K562 (cell line): ENCODE results near the gene RNPEPL1. TPM values are rescaled to one million over a fixed set of nuclear protein-coding genes. Genes with fewer than 3 reads are reported as not detected.

Experiments
- ATAC-seq: fragments of 200-7000 bp; cut with Tn5 transposase; 3 replicates; pipeline ENCODE4 v1.9.1; 2020; ENCODE audit warnings: moderate library complexity
- BruUV-seq: library from RNA; stranded (reverse); fragments of 400-500 nt; replicated peaks from 2 replicates; lab custom pipeline; 2021; lab: Mats Ljungman, UMichigan
- CTCF ChIA-PET: fragments of 300-600 bp; formaldehyde crosslinking; extraction: SDS; loops from one replicate; lab custom pipeline; 2021; ENCODE audit warnings: low intra/inter-chr PET ratio; lab: Yijun Ruan, JAX
- POLR2A ChIA-PET: fragments of 300-600, 350-650 bp; sonication (Branson Sonifier 250); formaldehyde crosslinking; extraction: SDS; loops from one replicate; lab custom pipeline; 2021; ENCODE audit warnings: antibody characterized with exemption, inconsistent platforms; lab: Yijun Ruan, JAX
- DNase-seq, 4 experiments: peaks; one replicate each; pipeline versions ENCODE4 v3.0.0 to v3.0.0-alpha.2; 2011 to 2018; ENCODE audit warnings: low spot score in 3 of 4, mixed read lengths in 3 of 4; ENCODE audit errors: extremely low read depth in 1 of 4
- FAIRE-seq: peaks from 2 replicates; lab custom pipeline; 2011; peaks lifted over from hg19 to GRCh38; lab: Jason Lieb, UNC
- H2AFZ ChIP-seq: 2 replicates; pipeline ENCODE4 v1.6.0; 2011; ENCODE audit warnings: low read depth, low read length, control low read depth, inconsistent platforms
- H3K27ac ChIP-seq: fragments of 200-600 bp; 3 replicates; pipeline ENCODE4 v1.8.0; 2011; ENCODE audit warnings: low read depth, mild to moderate bottlenecking, control low read depth, inconsistent platforms, low read length, moderate library complexity, mixed read lengths; ENCODE audit errors: extremely low read depth
- H3K27me3 ChIP-seq, 2 experiments: fragments of 300-600 bp in 1 of 2; 2 replicates in 1 of 2; 3 replicates in 1 of 2; pipeline versions ENCODE4 v1.6.0 to v1.8.0; 2011; ENCODE audit warnings: inconsistent platforms in 2 of 2, low read length in 2 of 2, mild to moderate bottlenecking in 1 of 2, mixed read lengths in 1 of 2, moderate library complexity in 1 of 2; ENCODE audit not compliant: control insufficient read depth in 2 of 2, insufficient read depth in 2 of 2
- H3K36me3 ChIP-seq: fragments of 300-600 bp; 3 replicates; pipeline ENCODE4 v1.8.0; 2011; ENCODE audit warnings: mild to moderate bottlenecking, low read length, inconsistent platforms; ENCODE audit not compliant: control insufficient read depth, insufficient read depth
- H3K4me1 ChIP-seq, 2 experiments: fragments of 200-600 bp in 1 of 2; replicated peaks in 1 of 2; 2 replicates in 1 of 2; 3 replicates in 1 of 2; pipeline versions ENCODE4 v1.5.1 to v1.8.0; 2011; ENCODE audit warnings: inconsistent platforms in 2 of 2, low read length in 2 of 2, mild to moderate bottlenecking in 1 of 2, mixed read lengths in 1 of 2, moderate library complexity in 1 of 2; ENCODE audit not compliant: control insufficient read depth in 2 of 2, insufficient read depth in 2 of 2
- H3K4me2 ChIP-seq: 2 replicates; pipeline ENCODE4 v1.6.1; 2011; ENCODE audit warnings: low read length, control low read depth, inconsistent platforms, mixed read lengths; ENCODE audit not compliant: insufficient read depth
- H3K4me3 ChIP-seq: fragments of 200-600 bp; sonication (generic), shearing (Covaris generic); 2 replicates; pipeline ENCODE4 v1.5.1; 2016; ENCODE audit warnings: control low read depth, inconsistent platforms
- H3K79me2 ChIP-seq: fragments of 200-600 bp; 3 replicates; pipeline ENCODE4 v1.8.0; 2011; ENCODE audit warnings: low read length, inconsistent platforms; ENCODE audit not compliant: control insufficient read depth, insufficient read depth
- H3K9ac ChIP-seq, 2 experiments: 2 replicates each; pipeline versions ENCODE4 v1.6.0 to v1.6.1; 2011; ENCODE audit warnings: low read depth in 2 of 2, low read length in 2 of 2, control low read depth in 1 of 2, inconsistent platforms in 1 of 2, mild to moderate bottlenecking in 1 of 2, mixed read lengths in 1 of 2; ENCODE audit not compliant: insufficient read depth in 1 of 2
- H3K9me1 ChIP-seq: one replicate; pipeline ENCODE4 v1.6.0; 2011; ENCODE audit warnings: inconsistent platforms, mild to moderate bottlenecking, low read length, moderate library complexity; ENCODE audit not compliant: control insufficient read depth, insufficient read depth
- H3K9me3 ChIP-seq: replicated peaks from 2 replicates; pipeline ENCODE4 v1.5.1; 2011; ENCODE audit warnings: low read depth, low read length, inconsistent platforms; ENCODE audit not compliant: control insufficient read depth, insufficient read depth
- H4K20me1 ChIP-seq: replicated peaks from 2 replicates; pipeline ENCODE4 v1.6.1; 2011; ENCODE audit warnings: low read length, inconsistent platforms, mixed read lengths; ENCODE audit not compliant: control insufficient read depth, insufficient read depth
- MXI1 ChIP-seq: IDR thresholded peaks from 2 replicates; pipeline ENCODE4 v1.6.1; 2011; ENCODE audit warnings: low read depth, mild to moderate bottlenecking, improper control_type of control experiment, low read length
- POLR2G ChIP-seq: fragments of 200-400 bp; formaldehyde crosslinking; IDR thresholded peaks from 2 replicates; pipeline ENCODE4 v1.6.1; 2017; ENCODE audit warnings: low read depth, mild to moderate bottlenecking, antibody characterized with exemption, low read length, moderate library complexity
- WGBS: fragments of 100-300 bp; shearing (Covaris generic); methylation state at CpG from one replicate; pipeline ENCODE4 v1.1.6; 2016; ENCODE audit warnings: low coverage, mixed read lengths; ENCODE audit not compliant: insufficient coverage; ENCODE audit errors: missing lambda C conversion rate; 5-methylcytosine and 5-hydroxymethylcytosine counted together
- in situ Hi-C: fragments of 300-500 bp; cut with MboI; formaldehyde crosslinking; loops from 4 replicates; pipeline ENCODE4 v1.15.0; 2018; ENCODE audit warnings: inconsistent platforms, mixed read lengths
- intact Hi-C: fragments of 100-400 bp; cut with micrococcal nuclease; formaldehyde crosslinking; loops from 2 replicates; pipeline ENCODE4 v1.14.2; 2022
- polyA plus RNA-seq, 8 experiments: library from polyadenylated mRNA; depleted of rRNA in 4 of 8; stranded (reverse) in 5 of 8; unstranded in 3 of 8; fragments of >200 nt; fragmentation: Nextera tagmentation in 2 of 8; fragmentation: Illumina TruSeq in 1 of 8; extraction: Ambion mirVana in 2 of 8; extraction: Trizol in 1 of 8; gene quantifications; 2 replicates each; pipeline versions ENCODE4 v1.2.1 to v1.2.3, GENCODE V29; 2011 to 2014; ENCODE audit warnings: inconsistent platforms in 1 of 8, missing spikeins in 1 of 8
- total RNA-seq, 7 experiments: library from RNA; depleted of rRNA in 6 of 7; stranded (reverse); fragments of >200 nt in 6 of 7; fragmentation: Illumina TruSeq in 2 of 7; extraction: Trizol in 2 of 7; gene quantifications; 2 replicates each; pipeline versions ENCODE4 v1.2.1 to v1.2.3, GENCODE V29; 2011 to 2021; ENCODE audit warnings: low replicate concordance in 1 of 7
- TF ChIP-seq, protein P1 (sequence below): fragments of 250-450 bp; sonication (Bioruptor Pico); IDR thresholded peaks from 2 replicates; pipeline ENCODE4 v1.8.0; 2022; ENCODE audit warnings: inconsistent platforms
- TF ChIP-seq, protein P2 (sequence below): fragments of 200-400 bp; formaldehyde crosslinking; IDR thresholded peaks from 2 replicates; pipeline ENCODE4 v1.6.1; 2017; ENCODE audit warnings: mild to moderate bottlenecking, low read depth, low read length, moderate library complexity

RNPEPL1 gene
- total and polyA plus RNA-seq, 9 of the 15 experiments (the other 6 are each of a cell fraction or from before 2014, with no cell fraction given): 0.07 to 38.7 (median 5.6) TPM

DNA sequence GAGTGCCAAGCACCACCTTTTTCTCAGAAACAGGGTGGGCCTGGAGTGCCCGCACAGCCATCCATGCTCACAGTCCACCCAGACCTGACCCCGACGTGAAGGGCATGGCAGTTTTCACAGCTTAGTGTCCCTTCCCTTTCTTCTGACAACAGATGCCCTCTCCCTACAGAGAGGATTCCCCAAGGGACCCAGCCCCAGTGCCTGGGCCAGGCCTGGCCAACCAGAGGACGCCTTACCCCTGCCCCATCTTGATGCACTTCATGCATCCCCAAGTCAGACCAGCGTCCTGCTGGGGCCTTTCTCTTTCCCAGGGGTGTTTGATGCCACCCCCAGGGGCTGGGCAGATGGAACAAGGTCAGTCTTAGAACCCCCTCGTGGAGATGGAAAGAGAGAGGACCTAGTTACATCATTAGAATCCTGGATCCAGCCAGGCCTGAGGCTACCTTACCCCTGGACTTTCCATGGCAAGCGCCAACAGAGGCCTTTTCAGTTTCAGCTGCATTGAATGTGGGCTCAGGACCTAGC lies 14.3 kb upstream of the RNPEPL1 start (continued):
- TF ChIP-seq, protein P1, sequence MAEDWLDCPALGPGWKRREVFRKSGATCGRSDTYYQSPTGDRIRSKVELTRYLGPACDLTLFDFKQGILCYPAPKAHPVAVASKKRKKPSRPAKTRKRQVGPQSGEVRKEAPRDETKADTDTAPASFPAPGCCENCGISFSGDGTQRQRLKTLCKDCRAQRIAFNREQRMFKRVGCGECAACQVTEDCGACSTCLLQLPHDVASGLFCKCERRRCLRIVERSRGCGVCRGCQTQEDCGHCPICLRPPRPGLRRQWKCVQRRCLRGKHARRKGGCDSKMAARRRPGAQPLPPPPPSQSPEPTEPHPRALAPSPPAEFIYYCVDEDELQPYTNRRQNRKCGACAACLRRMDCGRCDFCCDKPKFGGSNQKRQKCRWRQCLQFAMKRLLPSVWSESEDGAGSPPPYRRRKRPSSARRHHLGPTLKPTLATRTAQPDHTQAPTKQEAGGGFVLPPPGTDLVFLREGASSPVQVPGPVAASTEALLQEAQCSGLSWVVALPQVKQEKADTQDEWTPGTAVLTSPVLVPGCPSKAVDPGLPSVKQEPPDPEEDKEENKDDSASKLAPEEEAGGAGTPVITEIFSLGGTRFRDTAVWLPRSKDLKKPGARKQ (CRISPR knock-in tag): no peak
- TF ChIP-seq, protein P2, sequence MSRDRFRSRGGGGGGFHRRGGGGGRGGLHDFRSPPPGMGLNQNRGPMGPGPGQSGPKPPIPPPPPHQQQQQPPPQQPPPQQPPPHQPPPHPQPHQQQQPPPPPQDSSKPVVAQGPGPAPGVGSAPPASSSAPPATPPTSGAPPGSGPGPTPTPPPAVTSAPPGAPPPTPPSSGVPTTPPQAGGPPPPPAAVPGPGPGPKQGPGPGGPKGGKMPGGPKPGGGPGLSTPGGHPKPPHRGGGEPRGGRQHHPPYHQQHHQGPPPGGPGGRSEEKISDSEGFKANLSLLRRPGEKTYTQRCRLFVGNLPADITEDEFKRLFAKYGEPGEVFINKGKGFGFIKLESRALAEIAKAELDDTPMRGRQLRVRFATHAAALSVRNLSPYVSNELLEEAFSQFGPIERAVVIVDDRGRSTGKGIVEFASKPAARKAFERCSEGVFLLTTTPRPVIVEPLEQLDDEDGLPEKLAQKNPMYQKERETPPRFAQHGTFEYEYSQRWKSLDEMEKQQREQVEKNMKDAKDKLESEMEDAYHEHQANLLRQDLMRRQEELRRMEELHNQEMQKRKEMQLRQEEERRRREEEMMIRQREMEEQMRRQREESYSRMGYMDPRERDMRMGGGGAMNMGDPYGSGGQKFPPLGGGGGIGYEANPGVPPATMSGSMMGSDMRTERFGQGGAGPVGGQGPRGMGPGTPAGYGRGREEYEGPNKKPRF: no peak

DNA sequence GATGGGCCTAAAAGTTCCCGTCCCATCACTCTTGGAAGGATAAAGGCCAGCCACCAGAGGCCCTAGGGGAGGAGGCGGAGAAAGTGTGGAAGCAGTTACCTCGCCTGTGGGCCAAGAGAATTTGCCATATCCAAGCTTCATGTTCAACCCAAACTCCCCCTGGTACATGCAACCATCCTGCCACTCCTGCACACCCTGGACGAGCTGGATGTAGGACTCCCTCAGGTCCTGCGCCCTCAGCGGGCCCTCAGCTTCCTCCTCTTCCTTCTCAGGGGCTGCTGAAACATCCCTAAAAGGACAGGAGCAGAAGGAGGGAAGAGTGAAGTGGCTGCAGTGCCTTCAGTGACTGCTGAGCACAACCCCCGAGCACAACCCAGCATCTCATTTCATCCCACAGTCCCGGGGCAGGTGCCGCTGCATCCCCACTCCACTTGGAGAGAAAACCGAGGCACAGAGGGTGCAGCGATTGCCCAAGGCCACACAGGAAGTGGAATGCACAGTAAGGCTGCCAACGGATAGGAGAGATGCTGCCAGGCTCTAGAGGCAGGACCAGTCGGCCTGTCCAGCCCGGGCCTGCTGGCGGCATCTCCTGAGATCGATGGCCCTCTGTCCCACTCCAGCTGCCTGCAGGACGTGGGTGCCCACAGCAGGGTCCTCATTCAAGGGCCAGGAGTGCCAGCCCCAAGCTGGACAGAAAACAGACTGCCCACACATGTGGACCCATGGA lies 13.4 kb upstream of the RNPEPL1 start:
- no peak for DNase-seq
- Histone ChIP-seq H3K9ac (no peak overlapping the region), H2AFZ (no peak overlapping the region), H3K27ac (no peak overlapping the region), H3K36me3 (peaks cover 56% of the 10 kb centered on the region), H3K9me3 (peaks cover 3% of the 10 kb centered on the region; the same call in 1 of the 2 replicates), H3K4me3 (no peak overlapping the region), H3K9me1 (no peaks in the 10 kb centered on the region), H4K20me1 (no peaks in the 10 kb centered on the region), H3K79me2 (peaks cover 44% of the 10 kb centered on the region), H3K4me2 (no peak overlapping the region), H3K4me1 (peaks cover 9 to 24% of the 10 kb centered on the region in 2 experiments; a peak in 4 of 5 replicates), H3K27me3 (no peaks in the 10 kb centered on the region)
- ATAC-seq: no peak
- ChIA-PET POLR2A (interaction anchor here (1.1 kb wide), 1 partner anchor 33 kb away, joined by 4 read pairs; no protein-coding TSS in a partner anchor), CTCF (no interaction called here)
- TF ChIP-seq MXI1 (no peak), POLR2G (peak; percentile 34; the same call in 1 of the 2 replicates)
- no peak for FAIRE-seq
- WGBS: 91% methylated on average over 8 of the region's 17 CpGs
- in situ Hi-C loops: no loop called here
- BruUV-seq: no TSS peak
- intact Hi-C loops: no loop called here
